Measurements from ENCODE around the gene IFT43. TPM values are rescaled to one million over a fixed set of nuclear protein-coding genes. Genes with fewer than 3 reads are reported as not detected.

Gene IFT43
- total RNA-seq, 1 experiment from 2014 or later = 19.5 TPM

GRCh38 chr14:76050797-76051392, 65.3 kb downstream of the IFT43 start:
- POLR2A ChIA-PET = interaction anchor here (0.6 kb wide), 1 partner anchor 973 kb away, joined by 4 read pairs; no protein-coding TSS in a partner anchor

GRCh38 chr14:76051717-76052465, 66.3 kb downstream of the IFT43 start:
- H3K36me3 Mint-ChIP-seq (ENCODE audit: insufficient read depth, unreplicated experiment) = peaks cover 5% of the 10 kb centered on the region
- H3K4me1 ChIP-seq = no peaks in the 10 kb centered on the region
- H3K4me3 Mint-ChIP-seq (ENCODE audit: unreplicated experiment) = no peak overlapping the region
- no peaks in the 10 kb centered on the region for H3K9me3 Mint-ChIP-seq (ENCODE audit: unreplicated experiment)
- no peaks in the 10 kb centered on the region for H3K27me3 Mint-ChIP-seq (ENCODE audit: insufficient read depth, unreplicated experiment)
- H3K27me3 ChIP-seq (replicated peaks; ENCODE audit: control insufficient read depth, insufficient read depth, low read length) = no peaks in the 10 kb centered on the region
- H3K4me3 ChIP-seq (ENCODE audit: low read depth, low read length) = no peak overlapping the region
- no peak for DNase-seq
- no peak overlapping the region for H3K27ac Mint-ChIP-seq (ENCODE audit: unreplicated experiment)
- intact Hi-C loops (cut with micrococcal nuclease; ENCODE audit: unreplicated experiment) = loop anchor here (1.0 to 2.0 kb wide), 2 partner anchors 39 to 593 kb away; no protein-coding TSS in a partner anchor
- H3K36me3 ChIP-seq (ENCODE audit: control insufficient read depth, insufficient read depth, low read length) = no peaks in the 10 kb centered on the region
- ChIA-PET POLR2A (no interaction called here), CTCF (interaction anchor here (1.4 kb wide), 2 partner anchors 298 to 336 kb away, joined by 3 to 18 read pairs; no protein-coding TSS in a partner anchor)
- H3K4me1 Mint-ChIP-seq (ENCODE audit: low read depth, unreplicated experiment) = no peaks in the 10 kb centered on the region
- TF ChIP-seq CTCF (IDR thresholded peaks at IDR 0.05; ENCODE audit: insufficient read depth in 1 of 2, low read depth in 1 of 2, low read length in 1 of 2, severe bottlenecking in 1 of 2, unreplicated experiment in 1 of 2) = no peak
- no peaks in the 10 kb centered on the region for H3K9me3 ChIP-seq
- no TSS peak for BruUV-seq (replicated peaks)

More at GRCh38 chr14:76050797-76051392, 65.3 kb downstream of the IFT43 start:
- no peak overlapping the region for H3K4me3 Mint-ChIP-seq (ENCODE audit: unreplicated experiment)
- no peaks in the 10 kb centered on the region for H3K4me1 Mint-ChIP-seq (ENCODE audit: low read depth, unreplicated experiment)
- peaks cover 5% of the 10 kb centered on the region for H3K36me3 Mint-ChIP-seq (ENCODE audit: insufficient read depth, unreplicated experiment)
- no peaks in the 10 kb centered on the region for H3K9me3 ChIP-seq
- CTCF ChIA-PET = interaction anchor here (0.6 to 1.4 kb wide), 10 partner anchors 68 to 600 kb away, joined by 3 to 18 read pairs (median 4); no protein-coding TSS in a partner anchor
- H3K4me3 ChIP-seq (ENCODE audit: low read depth, low read length) = no peak overlapping the region
- intact Hi-C loops (cut with micrococcal nuclease; ENCODE audit: unreplicated experiment) = loop anchor here (1.0 to 2.0 kb wide), 4 partner anchors 40 to 594 kb away; no protein-coding TSS in a partner anchor
- no peaks in the 10 kb centered on the region for H3K27me3 Mint-ChIP-seq (ENCODE audit: insufficient read depth, unreplicated experiment)
- no peaks in the 10 kb centered on the region for H3K27me3 ChIP-seq (replicated peaks; ENCODE audit: control insufficient read depth, insufficient read depth, low read length)
- H3K36me3 ChIP-seq (ENCODE audit: control insufficient read depth, insufficient read depth, low read length) = no peaks in the 10 kb centered on the region
- peak; percentile 41 to 69 for DNase-seq
- H3K27ac Mint-ChIP-seq (ENCODE audit: unreplicated experiment) = no peak overlapping the region
- H3K4me1 ChIP-seq = no peaks in the 10 kb centered on the region
- peak; percentile 52 to 70 for TF ChIP-seq CTCF (IDR thresholded peaks at IDR 0.05; ENCODE audit: insufficient read depth in 1 of 2, low read depth in 1 of 2, low read length in 1 of 2, severe bottlenecking in 1 of 2, unreplicated experiment in 1 of 2)
- H3K9me3 Mint-ChIP-seq (ENCODE audit: unreplicated experiment) = no peaks in the 10 kb centered on the region
- no TSS peak for BruUV-seq (replicated peaks)

GRCh38 chr14:76053572-76054355, 68.2 kb downstream of the IFT43 start:
- no peak overlapping the region for H3K4me3 ChIP-seq (ENCODE audit: low read depth, low read length)
- no peaks in the 10 kb centered on the region for H3K36me3 ChIP-seq (ENCODE audit: control insufficient read depth, insufficient read depth, low read length)
- no peaks in the 10 kb centered on the region for H3K9me3 Mint-ChIP-seq (ENCODE audit: unreplicated experiment)
- H3K9me3 ChIP-seq = no peaks in the 10 kb centered on the region
- CTCF ChIA-PET = no interaction called here
- no peaks in the 10 kb centered on the region for H3K4me1 ChIP-seq
- H3K4me3 Mint-ChIP-seq (ENCODE audit: unreplicated experiment) = no peak overlapping the region
- no peaks in the 10 kb centered on the region for H3K4me1 Mint-ChIP-seq (ENCODE audit: low read depth, unreplicated experiment)
- no peak for TF ChIP-seq CTCF (IDR thresholded peaks at IDR 0.05; ENCODE audit: insufficient read depth in 1 of 2, low read depth in 1 of 2, low read length in 1 of 2, severe bottlenecking in 1 of 2, unreplicated experiment in 1 of 2)
- H3K27me3 Mint-ChIP-seq (ENCODE audit: insufficient read depth, unreplicated experiment) = no peaks in the 10 kb centered on the region
- no peaks in the 10 kb centered on the region for H3K27me3 ChIP-seq (replicated peaks; ENCODE audit: control insufficient read depth, insufficient read depth, low read length)
- BruUV-seq (replicated peaks) = no TSS peak
- intact Hi-C loops (cut with micrococcal nuclease; ENCODE audit: unreplicated experiment) = no loop called here
- H3K27ac Mint-ChIP-seq (ENCODE audit: unreplicated experiment) = no peak overlapping the region
- POLR2A ChIA-PET = no interaction called here
- DNase-seq = no peak
- H3K36me3 Mint-ChIP-seq (ENCODE audit: insufficient read depth, unreplicated experiment) = peaks cover 5% of the 10 kb centered on the region
